Measurements from ENCODE around the gene EFCAB5. TPM values are rescaled to one million over a fixed set of nuclear protein-coding genes. Genes with fewer than 3 reads are reported as not detected.

Gene EFCAB5
- total and polyA plus RNA-seq, 10 of the 15 experiments (the other 5 are each of a cell fraction or from before 2014, with no cell fraction given) = 0.39 to 2.6 (median 1.0) TPM

- TF ChIP-seq MXI1 (IDR thresholded peaks at IDR 0.05; ENCODE audit: low read depth, low read length) = no peak
- TF ChIP-seq DPF2 (IDR thresholded peaks at IDR 0.05) = no peak
- TF ChIP-seq RELA (IDR thresholded peaks at IDR 0.05; ENCODE audit: borderline replicate concordance, partially characterized antibody) = no peak
- no peak for TF ChIP-seq TBL1XR1 (IDR thresholded peaks at IDR 0.05; ENCODE audit: low read depth, low read length)
- TF ChIP-seq RELB (IDR thresholded peaks at IDR 0.05; ENCODE audit: low read depth) = no peak
Observed at GRCh38 chr17:29996458-29996857, 55.0 kb downstream of the EFCAB5 start (continued).

GRCh38 chr17:30000001-30000754, 58.7 kb downstream of the EFCAB5 start:
- FAIRE-seq = no peak
- TF ChIP-seq HDAC2 (IDR thresholded peaks at IDR 0.05) = no peak
- peak in 1 of 3 experiments; percentile 15; a peak in 1 of 6 replicates for TF ChIP-seq CTCF (IDR thresholded peaks at IDR 0.05 in 2 of 3, conservative IDR thresholded peaks at IDR 0.05 in 1 of 3; ENCODE audit: control insufficient read depth in 2 of 3, extremely low read depth in 1 of 3, insufficient read depth in 1 of 3, low read depth in 3 of 3, low read length in 3 of 3)
- no peak for TF ChIP-seq TCF7 (IDR thresholded peaks at IDR 0.05; ENCODE audit: borderline replicate concordance)
- no peak for TF ChIP-seq CUX1 (IDR thresholded peaks at IDR 0.05; ENCODE audit: insufficient replicate concordance, low read depth, low read length)
- no peak for TF ChIP-seq SP1 (IDR thresholded peaks at IDR 0.05; ENCODE audit: low read depth, low read length)
- peak; percentile 35; the same call in 1 of the 2 replicates for TF ChIP-seq RAD21 (IDR thresholded peaks at IDR 0.05; ENCODE audit: insufficient read depth, low read depth, low read length)
- no peak for TF ChIP-seq MYB (IDR thresholded peaks at IDR 0.05; ENCODE audit: borderline replicate concordance, low read depth, low read length)

More at GRCh38 chr17:30000001-30000754, 58.7 kb downstream of the EFCAB5 start:
- H3K4me1 ChIP-seq (ENCODE audit: control insufficient read depth, insufficient read depth, low read length) = no peaks in the 10 kb centered on the region
- H2AFZ ChIP-seq (ENCODE audit: control insufficient read depth, low read depth, low read length) = peak overlapping the region; percentile 54
- no peaks in the 10 kb centered on the region for H4K20me1 ChIP-seq (ENCODE audit: control insufficient read depth, insufficient read depth)
- no peaks in the 10 kb centered on the region for H3K79me2 ChIP-seq (ENCODE audit: control insufficient read depth, insufficient read depth, low read length)
- H3K9ac ChIP-seq (ENCODE audit: control insufficient read depth, insufficient read depth, low read length) = no peak overlapping the region
- intact Hi-C loops (cut with micrococcal nuclease; ENCODE audit: unreplicated experiment) = no loop called here
- CTCF ChIA-PET = interaction anchor here (0.9 to 2.0 kb wide), 6 partner anchors 11 to 193 kb away, joined by 3 to 5 read pairs (median 4); no protein-coding TSS in a partner anchor
- H3K27ac ChIP-seq (ENCODE audit: control insufficient read depth, insufficient read depth) = no peak overlapping the region
- RAD21 ChIA-PET (ENCODE audit: unreplicated experiment) = interaction anchor here (1.8 to 2.2 kb wide), 4 partner anchors 69 to 193 kb away, joined by 5 to 9 read pairs (median 8); partner anchors contain the start of gene SSH2
- SMC1A ChIA-PET (ENCODE audit: uncharacterized antibody, unreplicated experiment) = interaction anchor here (0.8 kb wide), 1 partner anchor 21 kb away, joined by 3 read pairs; no protein-coding TSS in a partner anchor
- POLR2A ChIA-PET = no interaction called here
- in situ Hi-C loops (cut with MboI) = no loop called here
- no peak overlapping the region for H3K4me3 ChIP-seq
- no peaks in the 10 kb centered on the region for H3K36me3 ChIP-seq (ENCODE audit: control insufficient read depth in 2 of 2, insufficient read depth in 2 of 2, low read length in 1 of 2)
- 34% methylated on average over 3 of the region's 3 CpGs for whole genome bisulfite sequencing (ENCODE audit: insufficient coverage, insufficient replicate concordance, low lambda C conversion rate, missing lambda C conversion rate)
- H3K9me3 ChIP-seq (replicated peaks; ENCODE audit: control insufficient read depth, insufficient read depth, low read length) = no peaks in the 10 kb centered on the region
- no TSS peak for BruUV-seq (replicated peaks)
- DNase-seq (ENCODE audit: low read depth, low spot score) (no peak), ATAC-seq (peak; percentile 39; the same call in 2 of the 3 replicates)
- peak overlapping the region; percentile 17; the same call in 1 of the 2 replicates for H3K4me2 ChIP-seq (ENCODE audit: control insufficient read depth, insufficient read depth)
- H3K27me3 ChIP-seq (replicated peaks in 1 of 2; ENCODE audit: control insufficient read depth in 2 of 2, insufficient read depth in 2 of 2, low read length in 1 of 2) = no peaks in the 10 kb centered on the region

Data from GM12878 (cell line).